C4-2B (cell line): ENCODE results near the gene IGF2R.

Experiments
- CTCF ChIP-seq: fragments of 450-650 bp; conservative IDR thresholded peaks from 2 replicates; pipeline ENCODE4 v1.5.1; 2017; ENCODE audit warnings: mild to moderate bottlenecking
- ZFX ChIP-seq: fragments of 450-650 bp; IDR thresholded peaks from 2 replicates; pipeline ENCODE4 v1.6.1; 2017

GRCh38 chr6:160030103-160030502 lies 61.2 kb downstream of the IGF2R start:
- no peak for TF ChIP-seq CTCF
- no peak for TF ChIP-seq ZFX
